ENCODE results near the gene NAA40.

DNA sequence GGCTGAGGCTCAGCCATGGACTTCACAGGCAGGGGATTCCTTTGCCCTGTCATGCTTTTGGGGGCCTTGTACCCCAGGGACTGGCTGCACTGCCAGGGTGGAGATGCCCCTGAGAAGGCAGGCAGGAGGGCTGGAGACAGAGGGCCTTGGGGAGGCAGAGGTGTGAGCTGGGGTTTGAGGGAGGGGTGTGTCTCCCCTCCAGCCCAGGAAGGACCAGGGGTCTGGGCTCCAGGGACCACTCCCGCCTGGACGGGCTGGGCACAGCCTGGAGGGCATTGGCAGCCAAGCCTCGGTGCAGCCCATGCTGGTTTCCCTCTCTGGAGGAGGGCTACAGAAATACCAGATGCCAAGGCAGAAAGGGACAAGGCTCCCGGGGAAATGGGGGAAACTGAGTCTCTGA lies 66.9 kb downstream of the NAA40 start:
- TF ChIP-seq, protein P1, sequence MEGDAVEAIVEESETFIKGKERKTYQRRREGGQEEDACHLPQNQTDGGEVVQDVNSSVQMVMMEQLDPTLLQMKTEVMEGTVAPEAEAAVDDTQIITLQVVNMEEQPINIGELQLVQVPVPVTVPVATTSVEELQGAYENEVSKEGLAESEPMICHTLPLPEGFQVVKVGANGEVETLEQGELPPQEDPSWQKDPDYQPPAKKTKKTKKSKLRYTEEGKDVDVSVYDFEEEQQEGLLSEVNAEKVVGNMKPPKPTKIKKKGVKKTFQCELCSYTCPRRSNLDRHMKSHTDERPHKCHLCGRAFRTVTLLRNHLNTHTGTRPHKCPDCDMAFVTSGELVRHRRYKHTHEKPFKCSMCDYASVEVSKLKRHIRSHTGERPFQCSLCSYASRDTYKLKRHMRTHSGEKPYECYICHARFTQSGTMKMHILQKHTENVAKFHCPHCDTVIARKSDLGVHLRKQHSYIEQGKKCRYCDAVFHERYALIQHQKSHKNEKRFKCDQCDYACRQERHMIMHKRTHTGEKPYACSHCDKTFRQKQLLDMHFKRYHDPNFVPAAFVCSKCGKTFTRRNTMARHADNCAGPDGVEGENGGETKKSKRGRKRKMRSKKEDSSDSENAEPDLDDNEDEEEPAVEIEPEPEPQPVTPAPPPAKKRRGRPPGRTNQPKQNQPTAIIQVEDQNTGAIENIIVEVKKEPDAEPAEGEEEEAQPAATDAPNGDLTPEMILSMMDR (IDR thresholded peaks at IDR 0.05) = no peak
- no peak for TF ChIP-seq POLR2A (IDR thresholded peaks at IDR 0.05)
